ENCODE measurements around the gene ZNF618. TPM values are rescaled to one million over a fixed set of nuclear protein-coding genes. Genes with fewer than 3 reads are reported as not detected.
A peak's percentile ranks its signal among the peaks of the same experiment; 100 is the strongest.

Gene ZNF618
- total RNA-seq, 1 experiment from 2014 or later: 5.1 TPM

GRCh38 chr9:114001410-114001685 is 125.2 kb downstream of the ZNF618 start:
- DNase-seq (ENCODE audit: low read depth): no peak

GRCh38 chr9:114001794-114002261 is 125.7 kb downstream of the ZNF618 start:
- DNase-seq (ENCODE audit: low read depth): no peak

DNA sequence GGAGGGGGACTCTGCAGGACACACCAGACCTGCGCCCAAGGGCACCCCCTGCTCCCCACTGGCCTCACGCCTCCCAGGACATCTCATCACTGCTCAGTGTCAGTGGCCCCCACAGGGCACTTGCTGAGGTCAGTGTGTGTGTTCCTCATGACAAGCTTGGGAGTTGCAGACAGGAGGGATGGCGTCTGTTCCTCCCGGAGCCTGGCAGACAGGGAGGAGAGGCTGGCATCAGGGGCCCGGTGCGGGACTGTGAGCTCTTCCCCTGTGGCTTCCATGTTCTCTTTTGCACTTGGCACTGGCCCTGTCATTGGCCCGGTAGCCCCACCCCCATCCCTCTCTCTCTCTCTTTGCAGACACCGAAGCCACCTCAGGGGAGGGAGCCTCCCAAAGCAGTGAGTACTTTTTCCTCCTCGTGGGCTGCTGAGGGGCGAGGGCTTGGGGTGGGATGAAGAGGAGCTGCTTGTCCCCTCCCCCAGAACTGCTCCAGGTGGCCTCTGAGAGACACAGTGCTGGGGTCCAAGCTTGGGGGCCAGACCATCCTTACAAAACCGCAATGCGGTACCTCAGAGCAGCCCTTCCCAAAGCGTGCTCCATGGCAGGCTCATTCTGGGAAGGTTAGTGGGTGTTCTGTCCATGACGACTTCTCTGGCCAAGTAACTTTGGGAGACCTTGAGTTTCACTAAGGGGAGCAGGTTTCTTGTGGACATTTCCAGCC is 126.3 kb downstream of the ZNF618 start:
- no peak for DNase-seq (ENCODE audit: low read depth)

DNA sequence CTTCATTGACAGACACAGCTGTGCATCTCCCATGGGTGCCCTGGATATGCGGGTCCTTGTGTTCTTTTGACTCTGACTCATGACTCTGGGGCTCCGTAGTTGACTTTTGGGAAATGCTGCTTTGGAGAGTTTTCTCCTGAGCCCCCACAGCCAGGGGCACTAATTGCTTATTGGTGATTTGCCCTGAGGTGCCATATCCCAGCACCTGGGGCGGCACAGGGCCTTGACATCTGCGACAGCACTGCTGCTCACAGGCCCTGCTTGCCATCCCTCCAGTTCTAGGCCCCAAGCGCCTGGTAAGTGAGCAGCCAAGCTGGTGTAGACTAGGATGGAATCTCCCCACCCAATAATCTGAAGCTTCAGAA is 126.9 kb downstream of the ZNF618 start:
- peak; percentile 58 for DNase-seq (ENCODE audit: low read depth)

DNA sequence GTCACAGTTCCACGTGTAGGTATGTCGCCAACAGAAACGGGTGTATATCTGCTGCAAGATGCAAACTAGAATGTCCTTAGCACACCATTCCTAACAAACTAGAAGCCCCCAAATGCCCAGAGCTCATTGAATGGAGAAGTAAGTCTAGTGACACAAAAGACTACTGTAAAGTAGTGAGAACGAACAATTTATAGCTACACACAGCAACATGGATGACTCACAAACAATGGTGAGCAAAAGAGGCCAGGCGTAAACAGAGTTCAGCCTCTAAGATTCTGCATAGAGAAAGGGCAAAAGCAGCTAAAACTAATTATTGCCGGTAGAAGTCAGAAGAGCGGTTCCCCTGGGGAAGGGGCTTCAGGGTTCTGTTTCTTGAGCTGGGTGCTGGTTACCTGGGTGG is 127.2 kb downstream of the ZNF618 start:
- no peak for DNase-seq (ENCODE audit: low read depth)

DNA sequence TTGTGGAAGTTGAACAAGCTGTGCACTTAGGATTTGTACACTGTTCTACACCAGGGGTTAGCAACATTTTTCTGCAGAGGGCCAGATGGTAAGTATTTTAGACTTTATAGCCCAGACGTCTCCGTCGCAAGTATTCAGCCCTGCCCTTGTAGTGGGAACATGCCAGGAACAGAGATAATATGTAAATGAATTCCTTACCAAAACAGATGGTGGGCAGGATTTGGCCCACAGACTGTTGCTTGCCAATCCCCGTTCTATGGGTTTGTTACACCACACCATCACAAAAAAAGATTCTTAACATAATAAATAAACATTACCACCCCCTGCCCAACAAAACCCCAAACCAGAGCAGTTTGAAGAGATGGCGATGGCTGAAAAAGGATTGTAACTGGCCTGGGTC is 127.6 kb downstream of the ZNF618 start:
- no peak for DNase-seq (ENCODE audit: low read depth)

GRCh38 chr9:114004221-114004716 is 128.2 kb downstream of the ZNF618 start:
- no peak for DNase-seq (ENCODE audit: low read depth)

DNA sequence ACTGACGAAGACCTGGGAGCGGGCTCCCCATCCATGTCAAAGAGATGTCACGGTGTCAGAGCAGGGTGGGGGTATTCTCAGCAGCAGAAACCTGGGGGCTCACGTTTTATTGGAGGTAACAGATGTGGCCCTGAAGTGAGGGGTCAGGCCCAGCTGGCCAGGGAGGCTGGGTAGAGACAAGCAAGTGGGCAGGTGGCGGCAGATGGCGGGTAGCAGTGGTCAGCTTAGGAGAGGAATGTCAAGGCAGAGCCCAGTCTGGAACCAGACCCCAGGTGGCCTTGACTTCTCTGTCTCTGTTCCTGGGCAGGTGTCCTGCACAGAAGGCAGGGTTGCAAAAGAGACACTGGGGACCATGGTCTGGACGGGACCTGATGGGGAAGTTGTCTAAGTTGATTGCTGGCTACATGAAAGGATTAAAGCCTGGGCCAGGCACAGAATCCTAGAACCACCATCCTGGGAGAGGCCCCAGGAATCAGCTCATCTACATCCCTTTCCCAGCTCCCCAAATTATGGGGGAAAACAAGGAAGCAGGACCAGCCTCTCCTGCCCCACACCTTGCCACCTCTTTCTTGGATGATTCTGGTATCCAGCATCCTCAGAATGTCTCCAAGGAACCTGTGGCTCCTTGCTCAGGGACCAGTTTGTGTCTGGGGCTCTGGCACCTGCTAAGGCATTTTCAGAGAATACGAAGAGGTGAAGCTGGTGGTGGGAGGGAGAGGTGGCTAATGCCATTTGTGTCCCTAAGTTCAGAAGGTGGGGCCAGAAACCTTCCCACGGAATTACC is 129.5 kb downstream of the ZNF618 start:
- no peak for DNase-seq (ENCODE audit: low read depth)

DNA sequence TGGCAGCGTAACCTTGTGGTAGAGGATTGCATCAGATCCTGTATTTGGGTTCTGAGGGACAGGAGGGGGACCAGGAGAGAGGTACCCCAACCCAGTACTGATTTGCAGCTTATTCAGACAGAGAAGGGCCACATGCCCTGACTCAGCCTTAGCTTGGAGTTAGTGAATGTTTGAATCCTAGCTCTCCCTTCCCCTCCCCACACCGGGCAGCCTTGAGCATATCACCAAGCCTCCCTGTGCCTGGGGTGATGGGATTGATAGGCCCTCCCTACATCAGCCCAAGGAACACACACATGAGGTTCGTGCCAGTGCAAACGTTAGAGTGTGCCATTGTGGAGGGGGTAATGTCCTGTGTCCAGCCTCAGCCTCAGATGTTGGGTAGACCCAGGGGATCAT is 130.0 kb downstream of the ZNF618 start:
- no peak for DNase-seq (ENCODE audit: low read depth)

- DNase-seq (ENCODE audit: low read depth): no peak
Observed at GRCh38 chr9:114006931-114007691, 131.0 kb downstream of the ZNF618 start.

DNA sequence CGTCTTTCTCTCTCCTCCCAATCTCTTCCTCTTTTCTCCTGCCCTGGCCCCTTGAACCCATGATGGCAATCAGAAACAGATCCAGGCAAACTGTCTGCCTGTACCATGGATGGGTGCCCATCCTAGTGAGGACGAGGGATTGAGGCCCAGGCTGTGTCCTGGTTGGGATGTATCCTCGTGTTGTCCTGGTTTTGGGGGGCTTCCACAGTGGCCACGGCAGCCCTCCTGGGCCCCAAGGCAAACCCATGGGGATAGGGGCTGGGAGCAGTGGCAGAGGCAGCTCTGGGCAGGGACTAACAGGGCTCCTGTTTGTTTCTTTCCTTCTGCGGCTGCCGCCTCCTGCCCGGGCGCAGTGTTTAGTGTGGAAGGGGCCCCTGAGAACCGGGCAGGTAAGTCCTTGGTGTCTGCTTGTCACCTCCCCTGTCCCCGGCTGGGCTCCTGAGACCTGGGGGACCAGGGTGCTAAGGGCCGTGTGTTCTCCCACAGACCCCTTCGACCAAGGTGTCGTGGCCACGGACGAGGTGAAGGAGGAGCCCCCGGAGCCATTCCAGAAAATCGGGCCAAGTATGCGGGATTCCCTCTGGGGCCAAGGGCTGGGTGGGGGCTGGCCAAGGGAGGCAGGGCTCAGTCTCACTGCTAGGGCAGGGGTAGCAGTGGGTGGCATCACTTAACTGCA is 132.0 kb downstream of the ZNF618 start:
- no peak for DNase-seq (ENCODE audit: low read depth)

DNA sequence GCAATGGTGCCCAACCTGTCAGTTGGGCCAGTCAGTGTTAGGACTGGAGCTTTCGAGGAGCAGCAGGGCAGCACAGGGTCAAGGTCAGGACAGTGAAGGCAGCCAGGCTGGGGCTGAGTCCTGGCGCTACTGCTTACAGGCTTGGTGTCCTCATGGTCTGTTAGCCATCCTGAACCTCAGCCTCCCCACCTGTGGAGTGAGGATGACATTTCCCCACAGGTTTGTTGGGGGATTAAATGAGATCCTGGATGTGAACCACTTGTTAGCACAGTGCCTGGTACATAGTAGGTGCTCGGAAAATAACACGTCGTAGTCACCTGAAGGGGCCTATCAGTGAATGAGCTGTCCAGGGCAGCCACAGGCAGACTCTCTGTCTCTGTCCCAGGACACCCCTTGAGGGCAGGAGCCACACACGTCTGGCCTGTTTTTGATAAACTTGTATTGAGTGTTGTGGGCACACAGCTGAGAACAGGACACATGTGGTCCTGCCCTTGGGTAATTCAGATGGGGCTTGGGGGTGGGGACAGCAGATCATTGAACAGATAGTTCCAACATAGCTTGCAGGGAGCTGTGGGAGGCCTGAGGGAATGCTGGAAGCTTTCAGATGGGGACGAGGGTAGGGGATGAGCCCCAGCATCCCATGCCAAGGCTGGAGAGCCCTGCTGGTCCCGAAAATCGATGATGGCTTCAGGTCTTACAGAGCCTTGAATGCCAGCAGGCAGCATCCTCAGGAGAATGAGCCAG is 132.7 kb downstream of the ZNF618 start:
- no peak for DNase-seq (ENCODE audit: low read depth)

DNA sequence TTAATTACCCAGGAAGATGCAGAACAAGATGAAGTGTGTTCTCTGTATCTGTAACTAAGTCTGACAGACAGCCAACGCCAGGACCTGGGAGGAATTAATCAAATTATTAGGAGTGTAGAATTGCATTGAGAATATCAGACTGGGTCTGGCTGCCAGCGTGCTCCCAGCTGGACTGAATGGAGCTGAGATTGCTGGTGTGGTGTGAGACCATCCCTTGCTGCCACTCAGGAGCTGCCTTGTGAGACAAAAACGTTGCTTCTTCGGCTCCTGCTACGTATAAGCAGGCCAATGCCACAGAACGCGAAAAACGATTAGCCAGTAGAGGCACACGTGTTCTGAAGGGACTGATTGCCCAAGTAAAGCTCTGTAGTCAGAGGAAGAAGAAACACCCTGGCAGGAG is 135.2 kb downstream of the ZNF618 start:
- no peak for DNase-seq (ENCODE audit: low read depth)

GRCh38 chr9:114012126-114012525 is 136.0 kb downstream of the ZNF618 start:
- no peak for DNase-seq (ENCODE audit: low read depth)

- no peak for DNase-seq (ENCODE audit: low read depth)
Observed at GRCh38 chr9:114014044-114014443, 137.9 kb downstream of the ZNF618 start.

GRCh38 chr9:114015607-114016006 is 139.5 kb downstream of the ZNF618 start:
- no peak for DNase-seq (ENCODE audit: low read depth)

GRCh38 chr9:114016101-114016500 is 140.0 kb downstream of the ZNF618 start:
- no peak for DNase-seq (ENCODE audit: low read depth)

DNA sequence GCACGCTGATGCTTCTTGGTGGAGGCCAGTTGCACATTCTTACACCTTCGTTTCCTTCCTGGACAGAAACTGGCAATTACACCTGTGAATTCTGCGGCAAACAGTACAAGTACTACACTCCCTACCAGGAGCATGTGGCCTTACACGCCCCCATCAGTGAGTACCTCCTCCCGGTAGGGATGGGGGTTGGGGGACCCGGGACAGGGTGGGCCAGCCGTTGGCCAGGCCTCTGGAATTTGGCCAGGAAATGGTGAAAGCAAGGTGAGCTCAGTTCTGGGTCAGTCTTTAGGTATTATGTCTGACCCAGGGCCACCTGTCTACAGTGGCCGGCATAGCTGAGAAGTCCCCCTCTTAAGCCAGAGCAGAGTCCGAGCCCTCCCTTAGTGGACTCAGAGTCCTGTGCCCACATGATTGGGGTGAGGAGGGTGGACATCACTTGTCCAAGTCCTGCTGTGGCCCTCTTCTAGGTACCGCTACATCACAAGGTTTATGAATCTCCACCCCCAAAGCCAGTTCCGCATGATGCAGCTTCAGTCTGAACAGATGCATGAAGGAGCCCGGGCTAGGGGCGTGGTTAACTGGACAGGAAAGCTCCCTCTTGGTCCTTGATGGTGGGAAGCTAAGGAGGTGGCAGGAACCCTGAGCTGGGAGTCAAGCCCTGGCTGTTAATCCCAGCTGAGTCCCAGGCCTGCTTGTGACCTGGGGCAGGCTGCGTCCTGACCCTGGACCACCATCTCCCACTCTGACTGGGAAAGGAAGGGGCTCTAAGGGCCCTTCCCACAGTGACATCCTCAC is 140.7 kb downstream of the ZNF618 start:
- no peak for DNase-seq (ENCODE audit: low read depth)

DNA sequence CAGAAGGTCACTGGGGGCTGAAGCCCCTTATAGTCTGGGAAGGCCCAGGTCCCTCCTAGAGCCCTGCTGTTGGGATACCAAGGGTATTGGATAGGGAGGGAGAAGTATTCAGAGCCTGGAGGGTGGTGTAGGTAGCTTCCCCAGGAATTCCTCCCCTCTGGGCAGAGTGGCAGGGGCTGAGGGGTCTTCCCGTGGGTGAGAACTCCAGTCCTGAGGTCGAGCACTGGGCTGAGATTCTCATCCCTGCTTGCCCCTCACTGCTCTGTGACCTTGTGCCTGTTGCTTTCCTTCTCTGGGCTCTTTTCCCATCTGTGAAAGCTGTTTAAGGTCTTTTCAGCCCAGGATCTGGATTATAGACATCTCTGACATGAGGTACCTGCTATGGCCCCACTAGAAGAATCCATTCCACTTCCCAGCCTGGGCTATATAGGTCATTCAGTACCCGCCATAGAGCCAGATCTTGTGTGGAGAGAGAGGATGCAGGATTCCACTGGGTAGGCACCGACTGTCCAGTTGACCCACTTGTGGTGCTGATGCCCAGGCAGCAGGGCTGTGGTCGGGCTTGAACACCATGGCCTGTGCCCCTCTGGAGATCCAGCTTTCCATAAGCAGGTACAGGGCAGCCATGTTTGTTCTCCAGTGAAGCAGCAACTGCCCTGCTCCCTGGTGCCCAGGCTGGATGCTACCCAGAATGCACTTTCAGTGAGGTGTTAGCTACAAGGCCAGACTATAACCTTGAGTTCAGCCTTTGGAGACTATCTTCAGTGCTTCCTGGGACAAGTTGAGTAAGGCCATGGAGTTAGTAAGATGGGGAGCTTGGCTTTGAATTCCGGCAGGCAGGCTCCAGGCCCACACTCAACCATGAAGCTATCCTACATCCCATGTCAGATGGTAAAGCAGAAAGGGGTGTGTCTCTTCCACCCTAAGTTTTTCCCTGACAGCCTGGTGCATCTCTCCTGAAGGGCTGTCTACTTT is 141.9 kb downstream of the ZNF618 start:
- DNase-seq (ENCODE audit: low read depth): no peak

Measured in LHCN-M2 (cell line).